ENCODE data around the gene EIF3CL.
"Not testable (repeated sequence)": the region's sequence is repeated elsewhere in the genome, so short reads cannot be mapped to it uniquely, and the experiment has no call there.

EIF3CL gene

GRCh38 chr16:28336940-28337710 is 66.5 kb downstream of the EIF3CL start:
- H3K36me3 ChIP-seq (ENCODE audit: control insufficient read depth in 2 of 2, insufficient read depth in 2 of 2, low read length in 2 of 2); H3K9me3 ChIP-seq (ENCODE audit: control insufficient read depth in 2 of 2, low read length in 2 of 2); H3K27me3 ChIP-seq (ENCODE audit: control insufficient read depth in 1 of 2, insufficient read depth in 2 of 2, low read length in 2 of 2); H3K4me1 ChIP-seq (ENCODE audit: control insufficient read depth, insufficient read depth, low read length); H3K27ac ChIP-seq (ENCODE audit: low read length); H3K9ac ChIP-seq (ENCODE audit: low read length in 2 of 2); H3K4me3 ChIP-seq (ENCODE audit: low read length in 2 of 2): not testable (repeated sequence)

GRCh38 chr16:28335678-28336077 is 68.0 kb downstream of the EIF3CL start:
- H3K9ac ChIP-seq (ENCODE audit: low read length in 2 of 2); H3K27ac ChIP-seq (ENCODE audit: low read length); H3K36me3 ChIP-seq (ENCODE audit: control insufficient read depth in 2 of 2, insufficient read depth in 2 of 2, low read length in 2 of 2); H3K4me1 ChIP-seq (ENCODE audit: control insufficient read depth, insufficient read depth, low read length); H3K9me3 ChIP-seq (ENCODE audit: control insufficient read depth in 2 of 2, low read length in 2 of 2); H3K4me3 ChIP-seq (ENCODE audit: low read length in 2 of 2); H3K27me3 ChIP-seq (ENCODE audit: control insufficient read depth in 1 of 2, insufficient read depth in 2 of 2, low read length in 2 of 2): not testable (repeated sequence)

DNA sequence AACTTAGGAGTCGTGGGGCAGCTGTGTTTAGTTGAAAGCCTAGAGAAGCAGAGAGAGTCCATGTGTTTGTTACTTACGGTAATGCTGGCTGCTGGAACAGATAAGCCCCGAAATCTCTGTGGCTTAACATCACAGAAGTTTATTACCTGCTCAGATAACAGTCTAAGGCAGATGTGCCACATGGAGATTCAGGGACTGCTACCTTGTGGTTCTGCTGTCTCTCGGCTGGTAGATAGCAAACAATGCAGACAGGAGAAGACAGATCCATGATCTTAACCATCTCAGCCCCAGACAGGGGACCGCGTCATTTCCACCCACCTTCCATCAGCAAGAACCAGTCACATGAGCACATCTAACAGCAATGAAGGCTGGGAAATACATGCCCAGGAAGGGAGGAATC is 71.0 kb downstream of the EIF3CL start:
- not testable (repeated sequence) for H3K9ac ChIP-seq (ENCODE audit: low read length in 2 of 2); H3K9me3 ChIP-seq (ENCODE audit: control insufficient read depth in 2 of 2, low read length in 2 of 2); H3K27me3 ChIP-seq (ENCODE audit: control insufficient read depth in 1 of 2, insufficient read depth in 2 of 2, low read length in 2 of 2); H3K4me1 ChIP-seq (ENCODE audit: control insufficient read depth, insufficient read depth, low read length); H3K4me3 ChIP-seq (ENCODE audit: low read length in 2 of 2); H3K36me3 ChIP-seq (ENCODE audit: control insufficient read depth in 2 of 2, insufficient read depth in 2 of 2, low read length in 2 of 2); H3K27ac ChIP-seq (ENCODE audit: low read length)

GRCh38 chr16:28330981-28331380 is 72.7 kb downstream of the EIF3CL start:
- H3K36me3 ChIP-seq (ENCODE audit: control insufficient read depth in 2 of 2, insufficient read depth in 2 of 2, low read length in 2 of 2); H3K9ac ChIP-seq (ENCODE audit: low read length in 2 of 2); H3K27ac ChIP-seq (ENCODE audit: low read length); H3K9me3 ChIP-seq (ENCODE audit: control insufficient read depth in 2 of 2, low read length in 2 of 2); H3K27me3 ChIP-seq (ENCODE audit: control insufficient read depth in 1 of 2, insufficient read depth in 2 of 2, low read length in 2 of 2); H3K4me1 ChIP-seq (ENCODE audit: control insufficient read depth, insufficient read depth, low read length); H3K4me3 ChIP-seq (ENCODE audit: low read length in 2 of 2): not testable (repeated sequence)

GRCh38 chr16:28330232-28330631 is 73.4 kb downstream of the EIF3CL start:
- not testable (repeated sequence) for H3K27ac ChIP-seq (ENCODE audit: low read length)

More at GRCh38 chr16:28330232-28330631, 73.4 kb downstream of the EIF3CL start:
- H3K4me1 ChIP-seq (ENCODE audit: control insufficient read depth, insufficient read depth, low read length); H3K9ac ChIP-seq (ENCODE audit: low read length in 2 of 2); H3K4me3 ChIP-seq (ENCODE audit: low read length in 2 of 2); H3K27me3 ChIP-seq (ENCODE audit: control insufficient read depth in 1 of 2, insufficient read depth in 2 of 2, low read length in 2 of 2); H3K36me3 ChIP-seq (ENCODE audit: control insufficient read depth in 2 of 2, insufficient read depth in 2 of 2, low read length in 2 of 2); H3K9me3 ChIP-seq (ENCODE audit: control insufficient read depth in 2 of 2, low read length in 2 of 2): not testable (repeated sequence)
